GM10248 (cell line): ENCODE measurements around the gene COX8A.

Experiments used
- CTCF ChIA-PET: fragments of 300-600 bp; sonication (Branson Sonifier 250); formaldehyde crosslinking; extraction: SDS; loops from one replicate; lab custom pipeline; 2021; ENCODE audit warnings: antibody characterized with exemption; lab: Yijun Ruan, JAX
- POLR2A ChIA-PET: fragments of 350-650 bp; sonication (Branson Sonifier 250); formaldehyde crosslinking; extraction: SDS; loops from one replicate; lab custom pipeline; 2020; ENCODE audit warnings: antibody characterized with exemption; lab: Yijun Ruan, JAX
- DNase-seq: peaks from one replicate; pipeline ENCODE4 v3.0.0; 2012; ENCODE audit errors: extremely low spot score
- TF ChIP-seq, protein P1 (sequence below): IDR thresholded peaks from 2 replicates; pipeline ENCODE4 v1.5.1; 2012; ENCODE audit warnings: mild to moderate bottlenecking, low read depth; ENCODE audit errors: extremely low read depth, missing control alignments, control extremely low read depth

Gene COX8A

DNA sequence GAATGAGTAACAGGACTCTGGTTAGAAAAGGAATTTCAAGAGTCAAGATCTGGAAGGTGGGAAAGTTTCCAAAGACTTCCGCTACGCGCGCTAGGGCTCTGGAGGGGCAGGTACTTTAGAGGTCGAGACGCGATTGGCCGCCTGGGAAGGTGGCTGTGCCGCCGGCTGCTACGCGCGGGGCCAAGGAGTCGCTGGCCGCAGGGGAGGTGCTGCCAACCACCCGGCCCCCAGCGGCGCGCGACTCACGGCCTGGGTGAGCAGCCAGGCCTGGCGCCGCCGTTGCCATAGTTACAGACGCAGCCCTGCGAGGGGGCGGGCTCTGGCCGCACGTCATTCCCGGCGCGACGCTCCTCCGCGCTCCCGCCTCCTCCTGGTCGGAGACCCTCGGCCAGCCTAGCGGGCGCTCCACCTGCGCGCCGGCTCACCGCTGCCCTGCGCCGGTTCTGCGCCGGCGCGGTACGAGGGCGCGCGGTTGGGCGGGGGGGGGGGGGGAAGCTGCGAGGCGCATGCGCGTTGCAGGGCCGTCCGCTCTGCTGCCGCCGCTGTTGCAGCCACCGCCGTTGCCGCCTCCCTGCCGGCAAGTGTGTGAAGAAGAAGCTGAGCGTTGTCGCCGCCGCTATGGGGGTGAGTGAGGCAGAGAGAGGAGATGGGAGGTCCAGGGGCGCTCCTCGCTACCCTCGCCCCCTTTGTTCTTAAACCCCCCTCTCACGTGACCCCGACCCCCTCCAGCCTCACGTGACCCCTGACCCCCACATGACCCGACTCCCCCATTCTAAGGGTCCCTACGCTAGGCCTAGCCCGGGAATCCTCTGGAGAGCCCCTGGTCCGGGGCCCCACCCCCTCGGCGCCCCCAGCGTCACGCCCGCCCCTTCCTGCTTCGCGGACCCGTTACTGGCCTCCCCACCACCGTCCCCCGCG, 35.7 kb upstream of the COX8A start, which contains the start of gene NAA40:
Gene NAA40, plus strand, starts transcription at position 524 of the 918 bp plus-strand sequence. Its CDS starts 95 bp downstream, at position 619.
- TF ChIP-seq, protein P1, sequence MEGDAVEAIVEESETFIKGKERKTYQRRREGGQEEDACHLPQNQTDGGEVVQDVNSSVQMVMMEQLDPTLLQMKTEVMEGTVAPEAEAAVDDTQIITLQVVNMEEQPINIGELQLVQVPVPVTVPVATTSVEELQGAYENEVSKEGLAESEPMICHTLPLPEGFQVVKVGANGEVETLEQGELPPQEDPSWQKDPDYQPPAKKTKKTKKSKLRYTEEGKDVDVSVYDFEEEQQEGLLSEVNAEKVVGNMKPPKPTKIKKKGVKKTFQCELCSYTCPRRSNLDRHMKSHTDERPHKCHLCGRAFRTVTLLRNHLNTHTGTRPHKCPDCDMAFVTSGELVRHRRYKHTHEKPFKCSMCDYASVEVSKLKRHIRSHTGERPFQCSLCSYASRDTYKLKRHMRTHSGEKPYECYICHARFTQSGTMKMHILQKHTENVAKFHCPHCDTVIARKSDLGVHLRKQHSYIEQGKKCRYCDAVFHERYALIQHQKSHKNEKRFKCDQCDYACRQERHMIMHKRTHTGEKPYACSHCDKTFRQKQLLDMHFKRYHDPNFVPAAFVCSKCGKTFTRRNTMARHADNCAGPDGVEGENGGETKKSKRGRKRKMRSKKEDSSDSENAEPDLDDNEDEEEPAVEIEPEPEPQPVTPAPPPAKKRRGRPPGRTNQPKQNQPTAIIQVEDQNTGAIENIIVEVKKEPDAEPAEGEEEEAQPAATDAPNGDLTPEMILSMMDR = no peak
- ChIA-PET POLR2A (interaction anchor here (0.6 to 0.9 kb wide), 4 partner anchors 13 to 380 kb away, joined by 3 to 4 read pairs (median 3); partner anchors contain the start of gene RCOR2), CTCF (interaction anchor here (1.0 to 2.1 kb wide), 3 partner anchors 18 to 102 kb away, joined by 4 to 6 read pairs (median 4); no protein-coding TSS in a partner anchor)
- peak; percentile 99 for DNase-seq

DNA sequence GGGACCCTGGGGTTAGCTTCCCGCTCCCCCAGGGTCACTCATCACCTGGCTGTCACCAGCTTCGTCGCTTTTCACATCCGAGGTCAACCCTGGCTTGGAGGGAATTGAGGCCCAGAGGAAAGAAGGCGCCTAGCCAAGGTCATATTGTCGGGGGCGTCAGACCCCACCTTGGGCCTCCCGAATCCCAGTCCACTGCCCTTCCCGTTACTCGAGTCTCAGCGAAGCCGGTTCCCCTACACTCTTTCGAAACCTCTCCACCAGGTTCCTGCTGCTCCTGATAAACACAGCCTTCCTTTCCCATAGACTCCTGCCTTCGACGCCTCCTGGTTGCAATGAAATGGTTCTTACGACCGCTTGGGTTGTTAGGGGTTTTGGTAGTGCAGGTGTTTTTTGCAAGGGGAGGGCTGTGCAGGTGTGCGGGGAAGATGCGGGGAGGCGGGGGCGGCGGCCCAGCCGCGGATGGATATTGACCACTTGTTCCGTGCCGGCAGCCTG, 35.0 kb upstream of the COX8A start:
- CTCF ChIA-PET = interaction anchor here (1.9 to 2.1 kb wide), 2 partner anchors 19 to 102 kb away, joined by 4 to 6 read pairs; no protein-coding TSS in a partner anchor
- TF ChIP-seq, protein P1 = no peak
- no peak for DNase-seq
- POLR2A ChIA-PET = interaction anchor here (0.6 to 0.9 kb wide), 3 partner anchors 12 to 105 kb away, joined by 3 to 4 read pairs (median 3); partner anchors contain the start of gene RCOR2

DNA sequence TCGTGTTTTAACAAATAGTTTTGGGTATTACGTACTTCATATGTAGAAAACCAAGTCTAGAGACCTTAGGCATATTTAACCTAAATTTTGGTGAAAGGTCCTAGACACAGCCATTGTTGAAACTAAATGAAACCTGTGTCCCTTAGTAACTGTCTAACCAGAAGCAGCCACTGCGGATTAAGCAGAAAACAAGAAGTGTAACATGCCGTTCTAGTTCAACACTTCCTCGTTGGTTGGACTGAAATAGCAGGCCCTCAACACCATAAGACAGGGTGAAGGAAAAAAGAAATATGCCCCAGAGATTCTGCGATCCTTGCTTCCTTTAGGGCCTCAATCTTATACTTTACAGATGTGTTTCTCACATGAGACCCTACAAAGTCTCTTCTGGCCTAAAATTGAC, 33.6 kb upstream of the COX8A start:
- CTCF ChIA-PET = interaction anchor here (1.0 to 7.0 kb wide), 2 partner anchors 104 to 173 kb away, joined by 3 to 129 read pairs; partner anchors contain the start of gene MARK2
- no peak for DNase-seq
- POLR2A ChIA-PET = no interaction called here
- TF ChIP-seq, protein P1 = no peak

DNA sequence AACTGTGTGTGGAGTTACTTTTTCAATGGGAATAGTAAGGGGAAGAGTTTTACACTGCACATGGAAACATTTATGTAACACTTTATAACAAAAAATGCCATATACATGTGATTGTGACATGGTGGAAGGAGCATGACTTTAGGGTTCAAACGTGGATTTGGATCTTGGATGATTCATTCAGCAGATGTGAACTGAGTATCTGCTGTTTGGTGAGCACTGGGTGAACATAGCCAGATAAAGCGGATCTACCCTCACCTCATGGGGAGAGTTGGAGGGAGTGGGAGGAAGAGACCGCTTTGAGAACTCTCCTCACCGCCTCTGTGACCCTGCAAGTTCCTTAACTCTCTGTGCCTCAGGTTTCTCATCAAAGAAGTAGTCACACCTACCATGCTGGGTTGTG, 32.5 kb upstream of the COX8A start:
- POLR2A ChIA-PET = no interaction called here
- CTCF ChIA-PET = interaction anchor here (0.6 to 7.0 kb wide), 4 partner anchors 10 to 105 kb away, joined by 3 to 129 read pairs (median 4); partner anchors contain the start of gene MARK2
- DNase-seq = no peak
- TF ChIP-seq, protein P1 = no peak

DNA sequence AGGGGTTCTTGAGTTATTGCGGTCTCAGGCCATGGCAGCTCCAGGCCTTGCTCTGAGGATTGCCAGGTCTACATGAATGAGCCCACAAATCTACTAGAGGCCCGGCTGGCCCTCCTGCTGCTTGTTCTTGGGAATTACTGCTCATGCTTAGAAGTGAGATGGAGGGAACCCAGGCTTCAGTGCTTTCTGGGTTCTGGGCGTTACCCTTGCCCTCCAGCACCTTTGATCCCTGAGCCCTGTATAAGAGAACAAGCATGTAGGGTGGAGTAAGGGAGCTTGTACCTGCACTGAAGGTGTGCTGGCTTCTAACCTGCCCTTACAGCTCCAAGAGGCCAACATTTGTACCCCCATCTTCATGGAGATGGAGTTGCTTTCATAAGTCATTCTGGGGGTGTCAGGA, 31.6 kb upstream of the COX8A start:
- POLR2A ChIA-PET = no interaction called here
- TF ChIP-seq, protein P1 = no peak
- CTCF ChIA-PET = interaction anchor here (1.1 to 7.0 kb wide), 5 partner anchors 9 to 175 kb away, joined by 3 to 129 read pairs (median 4); partner anchors contain the start of gene MARK2
- no peak for DNase-seq

DNA sequence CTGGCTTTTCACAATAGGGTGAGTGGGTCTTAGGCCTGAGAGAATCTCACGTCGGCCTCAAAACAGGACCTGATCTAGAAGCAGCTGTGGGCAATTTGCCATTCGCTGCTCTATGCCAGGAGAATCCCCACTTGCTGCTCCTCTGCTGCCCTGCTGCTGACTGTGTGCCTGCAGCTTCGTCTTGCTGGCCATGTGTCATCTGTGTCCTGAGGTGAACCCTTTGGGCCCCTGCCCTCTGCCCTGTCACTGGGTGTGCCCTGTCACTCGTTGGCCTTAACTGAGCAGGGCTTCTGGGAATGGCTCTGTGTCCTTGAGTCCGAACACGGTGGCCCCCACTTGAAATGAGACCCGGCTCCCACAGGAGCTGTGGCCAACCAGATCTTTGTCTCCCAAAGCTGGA, 29.4 kb upstream of the COX8A start:
- TF ChIP-seq, protein P1 = no peak
- ChIA-PET POLR2A (interaction anchor here (0.6 kb wide), 2 partner anchors 32 to 239 kb away, joined by 4 to 6 read pairs; no protein-coding TSS in a partner anchor), CTCF (interaction anchor here (0.6 to 7.0 kb wide), 17 partner anchors 11 to 177 kb away, joined by 3 to 129 read pairs (median 6); partner anchors contain the start of genes MARK2 and ZFTA)
- DNase-seq = no peak
